HepG2 (cell line): ENCODE data around the gene MCF2L. TPM values are rescaled to one million over a fixed set of nuclear protein-coding genes. Genes with fewer than 3 reads are reported as not detected.
A peak's percentile ranks its signal among the peaks of the same experiment; 100 is the strongest.

Source experiments
- ATAC-seq: fragments of 200-7000 bp; cut with Tn5 transposase; 3 replicates; pipeline ENCODE4 v1.9.1; 2020; ENCODE audit warnings: mild to moderate bottlenecking, moderate library complexity
- BruUV-seq: library from RNA; stranded (reverse); fragments of 400-500 nt; replicated peaks from 2 replicates; lab custom pipeline; 2021; lab: Mats Ljungman, UMichigan
- CTCF ChIA-PET: fragments of 300-600 bp; formaldehyde crosslinking; extraction: SDS; loops from one replicate; lab custom pipeline; 2021; ENCODE audit warnings: low total read pairs, inconsistent platforms, low intra/inter-chr PET ratio; lab: Yijun Ruan, JAX
- POLR2A ChIA-PET: fragments of 350-600 bp; sonication (Branson Sonifier 250); formaldehyde crosslinking; loops from one replicate; lab custom pipeline; 2020; ENCODE audit warnings: antibody characterized with exemption, inconsistent platforms; lab: Yijun Ruan, JAX
- DNase-seq: peaks from one replicate; pipeline ENCODE4 v3.0.0-alpha.2; 2015; ENCODE audit warnings: low spot score
- FAIRE-seq: peaks from 3 replicates; lab custom pipeline; 2011; peaks lifted over from hg19 to GRCh38; lab: Jason Lieb, UNC
- H2AFZ ChIP-seq: one replicate; pipeline ENCODE4 v1.6.1; 2011; ENCODE audit warnings: low read length, inconsistent platforms
- H3K27ac ChIP-seq: fragments of 300-600 bp; 3 replicates; pipeline ENCODE4 v1.8.0; 2011; ENCODE audit warnings: mixed run types, mild to moderate bottlenecking, mixed read lengths, low read length, inconsistent platforms; ENCODE audit not compliant: insufficient read depth; ENCODE audit errors: extremely low read length
- H3K27me3 ChIP-seq, 2 experiments: fragments of 200-600 bp in 1 of 2; 2 replicates in 1 of 2; 3 replicates in 1 of 2; pipeline versions ENCODE4 v1.6.0 to v1.8.0; 2011; ENCODE audit warnings: low read length in 2 of 2, mild to moderate bottlenecking in 2 of 2, moderate library complexity in 2 of 2, inconsistent platforms in 1 of 2; ENCODE audit not compliant: insufficient read depth in 2 of 2, control insufficient read depth in 1 of 2
- H3K36me3 ChIP-seq, 2 experiments: fragments of 200-600 bp in 1 of 2; replicated peaks in 1 of 2; 2 replicates in 1 of 2; 3 replicates in 1 of 2; pipeline versions ENCODE4 v1.5.1 to v1.8.0; 2011; ENCODE audit warnings: low read length in 2 of 2, inconsistent platforms in 1 of 2; ENCODE audit not compliant: insufficient read depth in 2 of 2, control insufficient read depth in 1 of 2
- H3K4me1 ChIP-seq: 2 replicates; pipeline ENCODE4 v1.5.1; 2012; ENCODE audit warnings: low read length, inconsistent platforms; ENCODE audit not compliant: insufficient read depth
- H3K4me2 ChIP-seq: 2 replicates; pipeline ENCODE4 v1.6.0; 2011; ENCODE audit warnings: low read depth, low read length, inconsistent platforms
- H3K4me3 ChIP-seq, 3 experiments: fragments of 200-600 bp in 1 of 3; sonication (generic), shearing (Covaris generic) in 1 of 3; replicated peaks in 1 of 3; 2 replicates each; pipeline ENCODE4 v1.5.1; 2011 to 2016; ENCODE audit warnings: low read length in 3 of 3, inconsistent platforms in 2 of 3, low read depth in 2 of 3, mild to moderate bottlenecking in 2 of 3, control low read depth in 1 of 3, mixed read lengths in 1 of 3; ENCODE audit not compliant: insufficient read depth in 1 of 3
- H3K79me2 ChIP-seq: one replicate; pipeline ENCODE4 v1.6.1; 2011; ENCODE audit warnings: low read length, inconsistent platforms; ENCODE audit not compliant: insufficient read depth
- H3K9ac ChIP-seq: 2 replicates; pipeline ENCODE4 v1.6.0; 2011; ENCODE audit warnings: mild to moderate bottlenecking, low read depth, low read length, inconsistent platforms; ENCODE audit not compliant: insufficient read depth
- H3K9me3 ChIP-seq: 2 replicates; pipeline ENCODE4 v1.5.1; 2012; ENCODE audit warnings: mild to moderate bottlenecking, low read length
- H4K20me1 ChIP-seq: 2 replicates; pipeline ENCODE4 v1.6.0; 2011; ENCODE audit warnings: inconsistent platforms, mild to moderate bottlenecking, low read length, moderate library complexity; ENCODE audit not compliant: insufficient read depth
- AGO2 ChIP-seq: fragments of 200-400 bp; formaldehyde crosslinking; optimal IDR thresholded peaks from 2 replicates; pipeline ENCODE3; 2017; ENCODE audit warnings: mild to moderate bottlenecking, low read depth, low read length, moderate library complexity
- MAFG ChIP-seq: sonication (generic); formaldehyde crosslinking; IDR thresholded peaks from 2 replicates; pipeline ENCODE4 v1.5.1; 2020; ENCODE audit warnings: mild to moderate bottlenecking, missing genetic modification reagents
- NFATC3 ChIP-seq: sonication (generic); formaldehyde crosslinking; IDR thresholded peaks from 2 replicates; pipeline ENCODE4 v1.5.1; 2020; ENCODE audit warnings: mild to moderate bottlenecking, missing genetic modification reagents
- RFX1 ChIP-seq: fragments of 450-650 bp; IDR thresholded peaks from 2 replicates; pipeline ENCODE4 v1.6.1; 2017
- ZFAT ChIP-seq: sonication (generic); formaldehyde crosslinking; conservative IDR thresholded peaks from 2 replicates; pipeline ENCODE4 v1.8.1; 2023; ENCODE audit warnings: missing genetic modification reagents, inconsistent platforms
- ZFP36L1 ChIP-seq: sonication (generic); formaldehyde crosslinking; IDR thresholded peaks from 2 replicates; pipeline ENCODE4 v1.8.0; 2022; ENCODE audit warnings: mild to moderate bottlenecking, missing genetic modification reagents, moderate library complexity
- ZNF724P ChIP-seq: sonication (generic); formaldehyde crosslinking; IDR thresholded peaks from 2 replicates; pipeline ENCODE4 v1.8.0; 2022; ENCODE audit warnings: missing genetic modification reagents, borderline replicate concordance
- ZNF841 ChIP-seq: sonication (generic); formaldehyde crosslinking; IDR thresholded peaks from 2 replicates; pipeline ENCODE4 v1.8.1; 2023; ENCODE audit warnings: missing genetic modification reagents, borderline replicate concordance
- WGBS: methylation state at CpG from one replicate; pipeline ENCODE4 v1.1.6; 2017; ENCODE audit warnings: low lambda C conversion rate; 5-methylcytosine and 5-hydroxymethylcytosine counted together
- in situ Hi-C: cut with HindIII; loops from 2 replicates; pipeline ENCODE4 v1.10.0; 2017; ENCODE audit warnings: low pct_unique_long_range_greater_than_20kb; ENCODE audit not compliant: extremely low pct_ligation_motif_present
- intact Hi-C: fragments of 100-400 bp; cut with micrococcal nuclease; formaldehyde crosslinking; loops from one replicate; pipeline ENCODE4 v1.10.0; 2022; ENCODE audit not compliant: unreplicated experiment
- polyA plus RNA-seq, 8 experiments: library from polyadenylated mRNA; depleted of rRNA in 3 of 8; stranded (reverse) in 7 of 8; unstranded in 1 of 8; fragments of >200 nt; fragmentation: Illumina TruSeq in 4 of 8; extraction: Trizol in 4 of 8; gene quantifications; 2 replicates each; pipeline versions ENCODE4 v1.2.1 to v1.2.3, GENCODE V29; 2011 to 2016; ENCODE audit warnings: low read depth in 4 of 8, missing spikeins in 1 of 8, mixed read lengths in 1 of 8; ENCODE audit not compliant: insufficient read depth in 1 of 8
- total RNA-seq, 5 experiments: library from RNA; depleted of rRNA; stranded (reverse); fragments of >200 nt; fragmentation: Illumina TruSeq; extraction: Trizol; gene quantifications; 2 replicates each; pipeline ENCODE4 v1.2.3, GENCODE V29; 2016; ENCODE audit warnings: low read depth in 1 of 5

MCF2L gene
- total and polyA plus RNA-seq, 2 of the 13 experiments (the other 11 are each of a cell fraction or from before 2014, with no cell fraction given), result 19.4 to 28.4 TPM

GRCh38 chr13:113113846-113114271 is 144.8 kb downstream of the MCF2L start:
- no peak for FAIRE-seq
- H3K9ac ChIP-seq, result no peak overlapping the region
- peaks cover 0 to 1% of the 10 kb centered on the region in 2 experiments; a peak in 1 of 5 replicates for H3K36me3 ChIP-seq
- H3K4me3 ChIP-seq, result no peak overlapping the region
- no peak for DNase-seq
- no TSS peak for BruUV-seq
- ATAC-seq, result no peak
- no peaks in the 10 kb centered on the region for H3K79me2 ChIP-seq
- H2AFZ ChIP-seq, result no peak overlapping the region
- H3K4me1 ChIP-seq, result peaks cover 16% of the 10 kb centered on the region
- POLR2A ChIA-PET, result interaction anchor here (1.3 to 2.5 kb wide), 4 partner anchors 9 to 37 kb away, joined by 3 to 18 read pairs (median 10); partner anchors contain the start of genes F10 and F7
- H4K20me1 ChIP-seq, result no peaks in the 10 kb centered on the region
- H3K27me3 ChIP-seq, result no peaks in the 10 kb centered on the region
- intact Hi-C loops (no loop called here), in situ Hi-C loops (no loop called here)
- H3K4me2 ChIP-seq, result no peak overlapping the region
- TF ChIP-seq ZFAT (no peak), AGO2 (peak; percentile 60)
- H3K27ac ChIP-seq, result no peak overlapping the region
- CTCF ChIA-PET, result no interaction called here
- no peaks in the 10 kb centered on the region for H3K9me3 ChIP-seq
- WGBS, result 100% methylated on average over 7 of the region's 8 CpGs

GRCh38 chr13:113114511-113115362 is 145.7 kb downstream of the MCF2L start:
- no peak for TF ChIP-seq MAFG
- no peak for TF ChIP-seq ZFP36L1
- no peak for TF ChIP-seq ZNF841 (CRISPR knock-in tag)
- no peak for TF ChIP-seq ZNF724P (CRISPR knock-in tag)
- no peak for TF ChIP-seq NFATC3 (CRISPR knock-in tag)
- TF ChIP-seq RFX1, result no peak
- WGBS, result 98% methylated on average over 14 of the region's 17 CpGs
- Histone ChIP-seq H3K9ac (no peak overlapping the region), H3K9me3 (no peaks in the 10 kb centered on the region), H3K27ac (no peak overlapping the region), H3K4me2 (no peak overlapping the region), H3K27me3 (no peaks in the 10 kb centered on the region), H3K4me3 (no peak overlapping the region), H4K20me1 (no peaks in the 10 kb centered on the region), H2AFZ (no peak overlapping the region), H3K79me2 (no peaks in the 10 kb centered on the region), H3K36me3 (peaks cover 0 to 1% of the 10 kb centered on the region in 2 experiments; a peak in 1 of 5 replicates), H3K4me1 (peaks cover 16% of the 10 kb centered on the region)
- FAIRE-seq (no peak), ATAC-seq (no peak), DNase-seq (no peak)
- CTCF ChIA-PET, result no interaction called here
- intact Hi-C loops (no loop called here), in situ Hi-C loops (no loop called here)
- BruUV-seq, result no TSS peak
- POLR2A ChIA-PET, result interaction anchor here (1.3 to 2.5 kb wide), 4 partner anchors 8 to 36 kb away, joined by 3 to 18 read pairs (median 10); partner anchors contain the start of genes F10 and F7
